Type B pancreatic cell (in vitro differentiated cells): ENCODE data around the gene FGF11. TPM values are rescaled to one million over a fixed set of nuclear protein-coding genes. Genes with fewer than 3 reads are reported as not detected.

Experiments
- DNase-seq: peaks from one replicate; pipeline ENCODE4 v3.0.0; 2021; ENCODE audit warnings: mixed read lengths; ENCODE audit not compliant: unreplicated experiment; ENCODE audit errors: extremely low spot score
- H3K27ac Mint-ChIP-seq: 2 replicates; pipeline ENCODE4 v1.8.0; 2021; ENCODE audit warnings: mild to moderate bottlenecking, mixed read lengths
- H3K27me3 Mint-ChIP-seq: 2 replicates; pipeline ENCODE4 v1.8.0; 2021; ENCODE audit warnings: mixed read lengths
- H3K36me3 Mint-ChIP-seq: 2 replicates; pipeline ENCODE4 v1.8.0; 2021; ENCODE audit warnings: mixed read lengths
- H3K4me1 Mint-ChIP-seq: one replicate; pipeline ENCODE4 v1.8.0; 2021; ENCODE audit warnings: mixed read lengths; ENCODE audit not compliant: unreplicated experiment
- H3K4me3 Mint-ChIP-seq: 2 replicates; pipeline ENCODE4 v1.8.0; 2021; ENCODE audit warnings: mild to moderate bottlenecking, mixed read lengths
- H3K9me3 Mint-ChIP-seq: 2 replicates; pipeline ENCODE4 v1.8.0; 2021; ENCODE audit warnings: mixed read lengths
- CTCF ChIP-seq: fragments of 200-600 bp; sonication (generic); conservative IDR thresholded peaks from 2 replicates; pipeline ENCODE4 v1.5.0; 2021; ENCODE audit warnings: antibody characterized with exemption, mild to moderate bottlenecking
- total RNA-seq: library from RNA; stranded (reverse); gene quantifications from 2 replicates; pipeline ENCODE4 v1.2.1, GENCODE V29; 2021; ENCODE audit warnings: low replicate concordance

Gene FGF11
- total RNA-seq, 1 donor from 2014 or later: 21.8 TPM

DNA sequence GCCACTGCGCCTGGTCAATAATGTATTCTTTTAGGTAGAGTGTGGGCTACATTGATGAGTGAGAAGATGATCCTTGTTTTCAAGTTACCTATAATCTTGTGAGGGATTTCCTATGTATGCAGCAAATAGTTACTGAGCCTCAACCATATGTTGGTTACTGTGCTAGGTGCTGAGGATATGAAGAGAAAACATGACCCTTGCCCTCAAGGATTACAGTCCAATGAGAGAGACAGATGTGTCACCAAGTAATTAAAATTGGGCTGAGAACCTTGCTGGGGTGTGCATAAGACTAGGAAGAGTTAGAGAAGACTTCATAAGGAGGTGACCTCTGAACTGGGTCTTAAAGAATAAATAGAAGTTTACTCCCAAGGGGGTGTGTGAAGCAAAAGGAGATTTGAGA is 52.3 kb downstream of the FGF11 start:
- peaks cover 43% of the 10 kb centered on the region for H3K36me3 Mint-ChIP-seq
- TF ChIP-seq CTCF: no peak
- DNase-seq: no peak
- H3K27me3 Mint-ChIP-seq: no peaks in the 10 kb centered on the region
- H3K4me3 Mint-ChIP-seq: peak overlapping the region; percentile 26
- no peaks in the 10 kb centered on the region for H3K9me3 Mint-ChIP-seq
- peaks cover 56% of the 10 kb centered on the region for H3K4me1 Mint-ChIP-seq
- peak overlapping the region; percentile 62 for H3K27ac Mint-ChIP-seq

- peaks cover 41% of the 10 kb centered on the region for H3K4me1 Mint-ChIP-seq
- no peaks in the 10 kb centered on the region for H3K9me3 Mint-ChIP-seq
- DNase-seq: no peak
- no peak for TF ChIP-seq CTCF
- no peak overlapping the region for H3K27ac Mint-ChIP-seq
- no peaks in the 10 kb centered on the region for H3K27me3 Mint-ChIP-seq
- H3K4me3 Mint-ChIP-seq: no peak overlapping the region
- H3K36me3 Mint-ChIP-seq: peaks cover 44% of the 10 kb centered on the region
Observed at GRCh38 chr17:7493941-7494340, 54.6 kb downstream of the FGF11 start.

Other genes with a start within 250 kb of the FGF11 start
- 7.8 and 46.1 TPM in 2 replicates for gene DLG4, start 219.7 kb upstream of the FGF11 start, total RNA-seq
- 573 and 617 TPM in 2 replicates for gene ACADVL, start 219.6 kb upstream of the FGF11 start, total RNA-seq
- gene DVL2, start 205.0 kb upstream of the FGF11 start, total RNA-seq: 62.8 and 93.9 TPM in 2 replicates
- 42.8 and 61.1 TPM in 2 replicates for gene PHF23, start 200.1 kb upstream of the FGF11 start, total RNA-seq
- gene GABARAP, start 197.1 kb upstream of the FGF11 start, total RNA-seq: 478 and 570 TPM in 2 replicates
- gene CTDNEP1, start 187.8 kb upstream of the FGF11 start, total RNA-seq: 138 and 154 TPM in 2 replicates
- 43.1 and 55.7 TPM in 2 replicates for gene ELP5, start 187.3 kb upstream of the FGF11 start, total RNA-seq
- 118 and 284 TPM in 2 replicates for gene CLDN7, start 177.0 kb upstream of the FGF11 start, total RNA-seq
- 1.2 and 4.0 TPM in 2 replicates for gene SLC2A4, start 157.8 kb upstream of the FGF11 start, total RNA-seq
- gene YBX2, start 144.9 kb upstream of the FGF11 start, total RNA-seq: 4.5 and 7.0 TPM in 2 replicates
- 454 and 510 TPM in 2 replicates for gene EIF5A, start 131.9 kb upstream of the FGF11 start, total RNA-seq
- 75.0 and 75.4 TPM in 2 replicates for gene GPS2, start 124.2 kb upstream of the FGF11 start, total RNA-seq
- gene NEURL4, start 110.2 kb upstream of the FGF11 start, total RNA-seq: 49.9 and 61.5 TPM in 2 replicates
- 3.2 and 8.3 TPM in 2 replicates for gene ACAP1, start 103.0 kb upstream of the FGF11 start, total RNA-seq
- 9.5 and 15.5 TPM in 2 replicates for gene KCTD11, start 87.3 kb upstream of the FGF11 start, total RNA-seq
- not detected in 2 replicates for gene TMEM95, start 84.4 kb upstream of the FGF11 start, total RNA-seq
- 6.6 and 11.5 TPM in 2 replicates for gene TNK1, start 58.4 kb upstream of the FGF11 start, total RNA-seq
- 39.8 and 55.8 TPM in 2 replicates for gene PLSCR3, start 45.0 kb upstream of the FGF11 start, total RNA-seq
- 89.8 and 90.3 TPM in 2 replicates for gene TMEM256, start 35.4 kb upstream of the FGF11 start, total RNA-seq
- 15.0 and 68.4 TPM in 2 replicates for gene NLGN2, start 31.7 kb upstream of the FGF11 start, total RNA-seq
- 0.31 TPM in 1 of 2 replicates, not detected in the other for gene SPEM1, start 19.2 kb upstream of the FGF11 start, total RNA-seq
- gene SPEM2, start 13.9 kb upstream of the FGF11 start, total RNA-seq: not detected in 2 replicates
- not detected in 2 replicates for gene SPEM3, start 10.7 kb upstream of the FGF11 start, total RNA-seq
- gene TMEM102, start 4.1 kb upstream of the FGF11 start, total RNA-seq: 6.4 and 15.9 TPM in 2 replicates
- 16.4 and 51.1 TPM in 2 replicates for gene CHRNB1, start 5.5 kb downstream of the FGF11 start, total RNA-seq
- gene ZBTB4, start 40.1 kb downstream of the FGF11 start, total RNA-seq: 34.5 and 76.6 TPM in 2 replicates
- not detected in 2 replicates for gene SLC35G6, start 41.9 kb downstream of the FGF11 start, total RNA-seq
- 175 and 244 TPM in 2 replicates for gene POLR2A, start 44.9 kb downstream of the FGF11 start, total RNA-seq
- 4.3 and 11.3 TPM in 2 replicates for gene TNFSF12, start 109.5 kb downstream of the FGF11 start, total RNA-seq
- gene TNFSF13, start 119.2 kb downstream of the FGF11 start, total RNA-seq: 2.4 and 3.5 TPM in 2 replicates
- gene SENP3, start 122.4 kb downstream of the FGF11 start, total RNA-seq: 50.2 and 52.7 TPM in 2 replicates
- gene CD68, start 140.1 kb downstream of the FGF11 start, total RNA-seq: 5.0 and 5.8 TPM in 2 replicates
- 61.8 and 67.6 TPM in 2 replicates for gene MPDU1, start 144.3 kb downstream of the FGF11 start, total RNA-seq
- 0.77 and 4.0 TPM in 2 replicates for gene SOX15, start 150.6 kb downstream of the FGF11 start, total RNA-seq
- gene FXR2, start 175.4 kb downstream of the FGF11 start, total RNA-seq: 37.1 and 44.2 TPM in 2 replicates
- gene SAT2, start 188.3 kb downstream of the FGF11 start, total RNA-seq: 94.1 and 104 TPM in 2 replicates
- gene SHBG, start 190.6 kb downstream of the FGF11 start, total RNA-seq: 2.0 and 3.0 TPM in 2 replicates
- 1.9 and 4.8 TPM in 2 replicates for gene ATP1B2, start 211.4 kb downstream of the FGF11 start, total RNA-seq
- 80.7 and 123 TPM in 2 replicates for gene TP53, start 248.0 kb downstream of the FGF11 start, total RNA-seq
- gene WRAP53, start 249.0 kb downstream of the FGF11 start, total RNA-seq: 10.2 and 22.1 TPM in 2 replicates